PC-9 (cell line): ENCODE results near the gene PPM1H.

ENCODE experiments used
- CTCF ChIP-seq: fragments of 200-600 bp; sonication (generic); conservative IDR thresholded peaks from 2 replicates; pipeline ENCODE4 v1.6.1; 2017; ENCODE audit warnings: mixed run types, antibody characterized with exemption, mild to moderate bottlenecking, moderate library complexity
- EZH2 ChIP-seq: fragments of 200-600 bp; sonication (generic); IDR thresholded peaks from 2 replicates; pipeline ENCODE4 v1.8.0; 2017; ENCODE audit warnings: antibody characterized with exemption, low read depth

- TF ChIP-seq CTCF (no peak), EZH2 (no peak)
These were observed 177.9 kb downstream of the PPM1H start for GRCh38 chr12:62757048-62757447.
